ENCODE data around the gene RREB1.
"Not testable (repeated sequence)": the region's sequence is repeated elsewhere in the genome, so short reads cannot be mapped to it uniquely, and the experiment has no call there.

RREB1 gene

GRCh38 chr6:7261032-7261841, 153.5 kb downstream of the RREB1 start:
- peaks cover 21% of the 10 kb centered on the region for H3K27me3 ChIP-seq (ENCODE audit: control insufficient read depth, low read length)
- no peaks in the 10 kb centered on the region for H4K20me1 ChIP-seq (ENCODE audit: control insufficient read depth, insufficient read depth, low read depth, low read length)
- peaks cover 3% of the 10 kb centered on the region; the same call in 1 of the 2 replicates for H3K4me1 ChIP-seq (ENCODE audit: control insufficient read depth, low read length)
- no peaks in the 10 kb centered on the region for H3K9me2 ChIP-seq (replicated peaks; ENCODE audit: control insufficient read depth, low read length)
- no peaks in the 10 kb centered on the region for H3K9me3 ChIP-seq (ENCODE audit: control insufficient read depth, insufficient read depth, low read length)
- H3K36me3 ChIP-seq (ENCODE audit: control insufficient read depth, low read length): no peaks in the 10 kb centered on the region
- no peaks in the 10 kb centered on the region for H3F3A ChIP-seq (ENCODE audit: control insufficient read depth, insufficient read depth)
- H3K4me3 ChIP-seq (ENCODE audit: low read length): peak overlapping the region; percentile 9; the same call in 1 of the 2 replicates
- no peaks in the 10 kb centered on the region for H3K79me2 ChIP-seq (ENCODE audit: control insufficient read depth, low read length)
- no peak overlapping the region for H3K27ac ChIP-seq (ENCODE audit: low read depth, low read length)
- peak overlapping the region; percentile 20 for H3K4me2 ChIP-seq (ENCODE audit: low read length)
- TF ChIP-seq, protein P1, sequence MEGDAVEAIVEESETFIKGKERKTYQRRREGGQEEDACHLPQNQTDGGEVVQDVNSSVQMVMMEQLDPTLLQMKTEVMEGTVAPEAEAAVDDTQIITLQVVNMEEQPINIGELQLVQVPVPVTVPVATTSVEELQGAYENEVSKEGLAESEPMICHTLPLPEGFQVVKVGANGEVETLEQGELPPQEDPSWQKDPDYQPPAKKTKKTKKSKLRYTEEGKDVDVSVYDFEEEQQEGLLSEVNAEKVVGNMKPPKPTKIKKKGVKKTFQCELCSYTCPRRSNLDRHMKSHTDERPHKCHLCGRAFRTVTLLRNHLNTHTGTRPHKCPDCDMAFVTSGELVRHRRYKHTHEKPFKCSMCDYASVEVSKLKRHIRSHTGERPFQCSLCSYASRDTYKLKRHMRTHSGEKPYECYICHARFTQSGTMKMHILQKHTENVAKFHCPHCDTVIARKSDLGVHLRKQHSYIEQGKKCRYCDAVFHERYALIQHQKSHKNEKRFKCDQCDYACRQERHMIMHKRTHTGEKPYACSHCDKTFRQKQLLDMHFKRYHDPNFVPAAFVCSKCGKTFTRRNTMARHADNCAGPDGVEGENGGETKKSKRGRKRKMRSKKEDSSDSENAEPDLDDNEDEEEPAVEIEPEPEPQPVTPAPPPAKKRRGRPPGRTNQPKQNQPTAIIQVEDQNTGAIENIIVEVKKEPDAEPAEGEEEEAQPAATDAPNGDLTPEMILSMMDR (IDR thresholded peaks at IDR 0.05; ENCODE audit: low read depth, low read length, poor library complexity, severe bottlenecking): no peak
- TF ChIP-seq EZH2phosphoT487 (IDR thresholded peaks at IDR 0.05; ENCODE audit: borderline replicate concordance, low read length): no peak; the same call in 1 of the 2 replicates

DNA sequence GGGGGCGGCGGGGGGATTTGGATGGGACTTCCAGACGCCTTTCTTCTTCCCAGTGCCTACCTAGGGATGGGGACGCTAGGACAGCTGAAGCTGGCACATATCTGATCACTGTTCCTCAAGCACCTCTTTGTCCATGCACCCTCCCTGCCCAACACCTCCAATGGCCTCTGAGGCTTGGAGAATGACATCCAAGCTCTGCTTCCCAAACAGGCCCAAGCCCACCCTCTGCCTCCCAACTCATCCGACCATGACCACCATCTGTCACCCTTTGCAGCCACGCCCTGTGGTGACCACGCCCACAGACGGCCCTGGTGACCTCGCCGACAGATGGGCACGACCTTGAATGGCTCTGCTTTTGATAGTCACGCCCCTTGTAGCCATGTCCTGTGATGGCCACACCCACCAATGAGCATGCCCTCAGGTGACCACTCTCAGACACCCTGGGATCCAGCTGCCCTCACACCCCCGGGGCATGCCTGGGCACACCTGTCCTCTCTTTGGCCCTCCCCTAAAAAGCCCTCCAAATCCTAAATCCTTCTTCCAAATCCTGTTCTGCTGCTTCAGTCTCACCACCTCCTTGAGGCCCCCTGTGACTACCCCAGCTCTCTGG, 154.2 kb downstream of the RREB1 start:
- H3K4me1 ChIP-seq (ENCODE audit: control insufficient read depth, low read length): peaks cover 3% of the 10 kb centered on the region; the same call in 1 of the 2 replicates
- H3K9me3 ChIP-seq (ENCODE audit: control insufficient read depth, insufficient read depth, low read length): no peaks in the 10 kb centered on the region
- no peaks in the 10 kb centered on the region for H3K9me2 ChIP-seq (replicated peaks; ENCODE audit: control insufficient read depth, low read length)
- H3K36me3 ChIP-seq (ENCODE audit: control insufficient read depth, low read length): no peaks in the 10 kb centered on the region
- H4K20me1 ChIP-seq (ENCODE audit: control insufficient read depth, insufficient read depth, low read depth, low read length): no peaks in the 10 kb centered on the region
- H3K79me2 ChIP-seq (ENCODE audit: control insufficient read depth, low read length): no peaks in the 10 kb centered on the region
- peaks cover 21% of the 10 kb centered on the region for H3K27me3 ChIP-seq (ENCODE audit: control insufficient read depth, low read length)
- no peak overlapping the region for H3K4me3 ChIP-seq (ENCODE audit: low read length)
- H3F3A ChIP-seq (ENCODE audit: control insufficient read depth, insufficient read depth): no peaks in the 10 kb centered on the region
- H3K4me2 ChIP-seq (ENCODE audit: low read length): no peak overlapping the region
- no peak for TF ChIP-seq EZH2phosphoT487 (IDR thresholded peaks at IDR 0.05; ENCODE audit: borderline replicate concordance, low read length)
- TF ChIP-seq, protein P1 (IDR thresholded peaks at IDR 0.05; ENCODE audit: low read depth, low read length, poor library complexity, severe bottlenecking): no peak
- H3K27ac ChIP-seq (ENCODE audit: low read depth, low read length): no peak overlapping the region

DNA sequence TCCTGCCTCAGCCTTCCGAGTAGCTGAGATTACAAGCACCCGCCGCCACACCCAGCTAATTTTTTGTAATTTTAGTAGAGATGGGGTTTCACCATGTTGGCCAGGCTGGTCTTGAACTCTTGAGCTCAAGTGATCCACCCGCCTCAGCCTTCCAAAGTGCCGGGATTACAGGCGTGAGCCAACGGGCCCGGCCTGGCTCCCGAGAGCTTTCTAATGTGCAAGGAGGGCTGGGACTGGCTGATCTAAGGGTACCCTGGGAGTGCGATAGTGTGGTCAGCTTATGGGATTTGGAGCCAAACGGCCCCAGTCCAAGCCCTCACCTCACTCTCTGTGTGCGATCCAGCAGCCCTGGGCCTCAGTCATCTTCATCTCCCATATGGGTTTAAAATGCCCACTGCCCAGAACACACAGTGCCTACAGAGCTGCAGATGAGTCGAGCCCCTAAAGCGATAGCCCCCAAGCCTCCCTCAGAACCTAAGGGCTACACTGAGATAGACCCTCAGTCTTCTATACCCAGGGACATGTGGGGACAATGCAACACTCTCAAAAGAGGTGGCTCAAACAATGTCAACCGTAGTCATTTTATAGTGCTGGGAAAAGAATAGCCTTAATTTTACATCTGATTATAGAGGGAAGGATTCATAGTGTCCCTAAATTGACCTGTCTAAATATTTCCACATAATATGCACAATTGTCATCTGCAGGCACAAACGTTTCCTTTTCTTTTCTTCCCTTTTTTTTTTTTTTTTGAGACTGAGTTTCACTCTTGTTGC, 155.2 kb downstream of the RREB1 start:
- H3K36me3 ChIP-seq (ENCODE audit: control insufficient read depth, low read length): no peaks in the 10 kb centered on the region
- H3K79me2 ChIP-seq (ENCODE audit: control insufficient read depth, low read length): no peaks in the 10 kb centered on the region
- no peak overlapping the region for H3K4me3 ChIP-seq (ENCODE audit: low read length)
- no peaks in the 10 kb centered on the region for H3K9me3 ChIP-seq (ENCODE audit: control insufficient read depth, insufficient read depth, low read length)
- H3K4me1 ChIP-seq (ENCODE audit: control insufficient read depth, low read length): peaks cover 3% of the 10 kb centered on the region; the same call in 1 of the 2 replicates
- no peak overlapping the region for H3K27ac ChIP-seq (ENCODE audit: low read depth, low read length)
- H3K4me2 ChIP-seq (ENCODE audit: low read length): no peak overlapping the region
- no peaks in the 10 kb centered on the region for H3K9me2 ChIP-seq (replicated peaks; ENCODE audit: control insufficient read depth, low read length)
- TF ChIP-seq, protein P1 (IDR thresholded peaks at IDR 0.05; ENCODE audit: low read depth, low read length, poor library complexity, severe bottlenecking): no peak
- TF ChIP-seq EZH2phosphoT487 (IDR thresholded peaks at IDR 0.05; ENCODE audit: borderline replicate concordance, low read length): no peak
- no peaks in the 10 kb centered on the region for H3F3A ChIP-seq (ENCODE audit: control insufficient read depth, insufficient read depth)
- H3K27me3 ChIP-seq (ENCODE audit: control insufficient read depth, low read length): peaks cover 21% of the 10 kb centered on the region
- H4K20me1 ChIP-seq (ENCODE audit: control insufficient read depth, insufficient read depth, low read depth, low read length): no peaks in the 10 kb centered on the region

DNA sequence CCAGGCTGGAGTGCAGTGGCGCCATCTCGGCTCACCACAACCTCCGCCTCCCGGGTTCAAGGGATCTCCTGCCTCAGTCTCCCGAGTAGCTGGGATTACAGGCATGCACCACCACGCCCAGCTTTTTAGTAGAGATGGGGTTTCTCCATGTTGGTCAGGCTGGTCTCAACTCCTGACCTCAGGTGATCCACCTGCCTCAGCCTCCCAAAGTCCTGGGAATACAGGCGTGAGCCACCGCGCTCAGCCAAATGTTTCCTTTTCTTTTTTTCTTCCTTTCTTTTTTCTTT, 155.7 kb downstream of the RREB1 start:
- not testable (repeated sequence) for H3K4me3 ChIP-seq (ENCODE audit: low read length); H3K79me2 ChIP-seq (ENCODE audit: control insufficient read depth, low read length); H3K4me1 ChIP-seq (ENCODE audit: control insufficient read depth, low read length)

More for the DNA sequence above, 155.7 kb downstream of the RREB1 start:
- H4K20me1 ChIP-seq (ENCODE audit: control insufficient read depth, insufficient read depth, low read depth, low read length); H3F3A ChIP-seq (ENCODE audit: control insufficient read depth, insufficient read depth); H3K36me3 ChIP-seq (ENCODE audit: control insufficient read depth, low read length); H3K9me3 ChIP-seq (ENCODE audit: control insufficient read depth, insufficient read depth, low read length); H3K4me2 ChIP-seq (ENCODE audit: low read length); H3K9me2 ChIP-seq (replicated peaks; ENCODE audit: control insufficient read depth, low read length); H3K27ac ChIP-seq (ENCODE audit: low read depth, low read length): not testable (repeated sequence)
- peaks cover 21% of the 10 kb centered on the region for H3K27me3 ChIP-seq (ENCODE audit: control insufficient read depth, low read length)
